NOMO-1 treated with dmso at 0.1 percent for 144 hours (cell line): Measurements from ENCODE around the gene DNTTIP2.
"Not testable (repeated sequence)": the region's sequence is repeated elsewhere in the genome, so short reads cannot be mapped to it uniquely, and the experiment has no call there.

Source experiments
- DNase-seq: peaks from one replicate; lab custom pipeline; 2025; ENCODE audit not compliant: unreplicated experiment; lab: John Stamatoyannopoulos, UW

Gene DNTTIP2

GRCh38 chr1:93878889-93879586 is at the start of gene DNTTIP2:
TSS of gene DNTTIP2 (minus strand) at chr1:93879206. CDS start at chr1:93879148, 58 bp downstream.
- DNase-seq = peak; percentile 73

- DNase-seq = no peak
Observed at GRCh38 chr1:93925206-93925605, 46.2 kb upstream of the DNTTIP2 start.

- DNase-seq = no peak
Observed at GRCh38 chr1:93919780-93920179, 40.8 kb upstream of the DNTTIP2 start.

- DNase-seq = no peak
Observed at GRCh38 chr1:93917302-93917701, 38.3 kb upstream of the DNTTIP2 start.

GRCh38 chr1:93910880-93911279 is 31.9 kb upstream of the DNTTIP2 start:
- not testable (repeated sequence) for DNase-seq

GRCh38 chr1:93910305-93910704 is 31.3 kb upstream of the DNTTIP2 start:
- no peak for DNase-seq

- peak; percentile 91 for DNase-seq
Observed at GRCh38 chr1:93909146-93910050, 30.4 kb upstream of the DNTTIP2 start, which contains the start of gene GCLM. TSS of gene GCLM (minus strand) at chr1:93909430. CDS start at chr1:93909163, 267 bp downstream.

GRCh38 chr1:93908394-93909145 is 29.6 kb upstream of the DNTTIP2 start:
- no peak for DNase-seq

GRCh38 chr1:93907718-93908117 is 28.7 kb upstream of the DNTTIP2 start:
- no peak for DNase-seq

- no peak for DNase-seq
Observed at GRCh38 chr1:93906480-93906879, 27.5 kb upstream of the DNTTIP2 start.

GRCh38 chr1:93905734-93906133 is 26.7 kb upstream of the DNTTIP2 start:
- DNase-seq = no peak

- no peak for DNase-seq
Observed at GRCh38 chr1:93905051-93905450, 26.0 kb upstream of the DNTTIP2 start.

GRCh38 chr1:93904228-93904627 is 25.2 kb upstream of the DNTTIP2 start:
- peak; percentile 62 for DNase-seq

- no peak for DNase-seq
Observed at GRCh38 chr1:93900723-93901504, 21.9 kb upstream of the DNTTIP2 start.

- DNase-seq = no peak
Observed at GRCh38 chr1:93899543-93900207, 20.7 kb upstream of the DNTTIP2 start.

GRCh38 chr1:93888900-93889299 is 9.9 kb upstream of the DNTTIP2 start:
- DNase-seq = no peak

GRCh38 chr1:93882269-93882668 is 3.3 kb upstream of the DNTTIP2 start:
- DNase-seq = no peak

GRCh38 chr1:93880731-93881130 is 1.7 kb upstream of the DNTTIP2 start:
- DNase-seq = no peak

- no peak for DNase-seq
Observed at GRCh38 chr1:93878501-93878888, 511 bp downstream of the DNTTIP2 start.

- DNase-seq = no peak
Observed at GRCh38 chr1:93877529-93877928, 1.5 kb downstream of the DNTTIP2 start.
